G401 (cell line): ENCODE measurements around the gene MAN2A1. TPM values are rescaled to one million over a fixed set of nuclear protein-coding genes. Genes with fewer than 3 reads are reported as not detected.

Experiments used
- DNase-seq: peaks from one replicate; pipeline ENCODE4 v3.0.0-alpha.2; 2015; ENCODE audit warnings: low spot score
- in situ Hi-C: cut with HindIII; loops from 2 replicates; pipeline ENCODE4 v1.10.0; 2016; ENCODE audit warnings: low sequenced_read_pairs, mixed read lengths
- total RNA-seq: library from RNA; depleted of rRNA; stranded (reverse); fragments of >200 nt; shearing (Covaris generic); gene quantifications from 2 replicates; pipeline ENCODE4 v1.2.3, GENCODE V29; 2014

MAN2A1 gene
- total RNA-seq, 1 experiment from 2014 or later, result 21.5 TPM

- no peak for DNase-seq
- in situ Hi-C loops, result no loop called here
Observed at GRCh38 chr5:109844695-109845094, 155.0 kb downstream of the MAN2A1 start.

GRCh38 chr5:109848130-109848529 is 158.4 kb downstream of the MAN2A1 start:
- no peak for DNase-seq
- in situ Hi-C loops, result no loop called here

GRCh38 chr5:109849478-109850088 is 159.9 kb downstream of the MAN2A1 start:
- DNase-seq, result no peak
- in situ Hi-C loops, result no loop called here

DNA sequence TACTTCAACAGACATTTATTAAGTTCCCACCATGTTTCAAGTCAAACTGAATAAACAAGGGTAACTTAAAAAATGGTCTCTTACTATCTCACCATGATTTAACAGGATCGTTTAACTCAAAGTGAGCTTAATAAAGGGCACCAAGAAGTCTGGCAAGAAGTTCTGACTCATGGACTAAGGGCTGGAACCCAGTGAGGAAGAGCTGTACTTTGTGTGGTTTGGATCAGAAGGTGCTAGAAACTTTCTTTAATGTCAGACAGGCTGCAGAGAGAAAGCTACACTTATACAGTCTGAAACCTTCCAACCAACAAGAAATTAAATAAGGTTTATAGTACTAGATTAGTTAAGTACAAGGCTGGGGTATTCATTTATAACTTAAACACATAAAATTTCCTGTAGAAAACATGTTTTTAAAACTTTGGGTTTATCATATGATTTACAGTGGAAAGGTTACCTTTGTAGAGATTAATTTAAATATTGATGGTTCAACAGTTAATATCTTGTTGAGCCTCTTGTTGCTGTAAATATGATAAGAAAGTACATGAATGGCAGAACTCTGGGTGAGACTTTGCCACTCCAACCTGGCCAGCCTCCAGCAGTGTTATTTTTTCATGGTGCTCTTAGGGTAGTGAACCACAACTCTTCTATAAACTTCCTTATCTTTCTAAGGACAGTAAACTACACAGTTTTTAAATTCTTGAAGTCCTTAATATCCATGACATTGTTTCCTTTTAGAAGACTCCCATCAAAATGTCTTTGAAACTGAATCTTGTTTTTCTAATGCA is 162.8 kb downstream of the MAN2A1 start:
- no peak for DNase-seq
- in situ Hi-C loops, result no loop called here

GRCh38 chr5:109853377-109853776 is 163.7 kb downstream of the MAN2A1 start:
- no peak for DNase-seq
- in situ Hi-C loops, result no loop called here

GRCh38 chr5:109855056-109855455 is 165.3 kb downstream of the MAN2A1 start:
- in situ Hi-C loops, result no loop called here
- DNase-seq, result no peak

DNA sequence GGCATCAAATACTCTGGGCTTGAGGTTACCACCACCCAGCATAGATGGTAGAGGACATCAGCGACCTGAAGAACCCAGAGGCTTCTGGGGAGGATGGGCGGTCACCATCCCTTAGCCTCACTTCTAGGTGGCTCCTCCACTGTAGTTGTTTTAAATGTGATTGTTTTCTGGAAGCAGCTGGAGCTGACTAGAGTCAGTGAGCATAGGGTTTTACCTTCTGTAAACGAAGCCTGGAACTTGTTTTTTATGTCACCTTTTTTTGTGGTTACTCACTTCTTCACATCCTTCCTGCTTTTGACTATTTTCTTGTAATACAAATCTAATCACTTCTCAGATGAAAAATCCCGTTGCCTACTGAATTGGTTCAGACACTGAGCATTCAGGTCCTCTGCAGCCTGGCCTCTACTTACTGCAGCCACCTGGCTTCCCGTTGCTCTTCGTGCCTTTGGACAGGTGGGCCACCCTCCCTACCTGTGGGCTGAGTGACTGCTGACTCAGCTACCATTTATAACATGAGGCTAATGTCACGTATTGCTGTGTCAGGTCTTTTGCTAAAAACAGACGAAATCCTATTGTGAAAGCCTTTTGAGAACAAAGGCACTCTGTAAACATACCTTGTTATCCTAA is 167.8 kb downstream of the MAN2A1 start:
- in situ Hi-C loops, result no loop called here

DNA sequence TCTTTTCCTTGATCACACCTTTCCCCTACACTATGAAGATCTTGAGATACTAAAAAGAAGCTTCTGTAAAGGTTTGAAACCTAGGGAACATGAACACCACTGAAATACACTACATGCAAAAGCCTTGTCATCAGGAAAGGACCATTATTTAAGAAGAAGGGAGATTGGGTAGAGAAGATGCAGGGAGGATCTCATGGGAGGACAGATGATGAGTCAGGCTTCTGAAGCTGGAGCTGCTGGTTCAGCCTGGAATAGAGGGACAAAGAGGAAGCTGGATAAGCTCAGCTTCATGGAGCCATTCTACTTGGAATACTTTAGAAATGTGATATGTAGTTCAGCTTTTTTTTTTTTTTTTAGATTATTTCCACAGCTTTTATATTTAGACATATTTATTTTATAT is 169.8 kb downstream of the MAN2A1 start:
- no peak for DNase-seq
- in situ Hi-C loops, result no loop called here

More for the DNA sequence above, 167.8 kb downstream of the MAN2A1 start:
- DNase-seq, result no peak

- DNase-seq, result no peak
- in situ Hi-C loops, result no loop called here
Observed at GRCh38 chr5:109862301-109862700, 172.6 kb downstream of the MAN2A1 start.

DNA sequence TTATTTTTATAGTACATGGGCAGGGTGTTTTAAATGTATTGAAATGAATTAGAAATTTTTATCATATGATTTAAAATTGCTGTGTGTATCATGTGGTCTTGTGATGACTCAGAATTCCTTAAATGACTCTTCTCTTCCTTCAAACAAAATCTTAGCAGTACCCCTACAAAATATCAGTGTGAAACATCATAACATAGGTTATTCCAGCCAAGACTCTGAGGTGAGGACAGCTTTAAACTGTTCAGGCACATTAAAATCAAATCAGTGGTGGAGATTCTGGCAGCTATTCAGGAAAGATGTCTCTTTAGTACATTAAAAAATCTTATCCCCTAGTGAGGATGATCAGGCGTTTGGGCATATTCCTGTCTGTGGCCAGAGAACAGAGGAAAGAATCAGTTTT is 174.0 kb downstream of the MAN2A1 start:
- in situ Hi-C loops, result no loop called here
- DNase-seq, result no peak

GRCh38 chr5:109865637-109866036 is 175.9 kb downstream of the MAN2A1 start:
- DNase-seq, result no peak
- in situ Hi-C loops, result no loop called here

- no peak for DNase-seq
- in situ Hi-C loops, result no loop called here
Observed at GRCh38 chr5:109866051-109866450, 176.3 kb downstream of the MAN2A1 start.

DNA sequence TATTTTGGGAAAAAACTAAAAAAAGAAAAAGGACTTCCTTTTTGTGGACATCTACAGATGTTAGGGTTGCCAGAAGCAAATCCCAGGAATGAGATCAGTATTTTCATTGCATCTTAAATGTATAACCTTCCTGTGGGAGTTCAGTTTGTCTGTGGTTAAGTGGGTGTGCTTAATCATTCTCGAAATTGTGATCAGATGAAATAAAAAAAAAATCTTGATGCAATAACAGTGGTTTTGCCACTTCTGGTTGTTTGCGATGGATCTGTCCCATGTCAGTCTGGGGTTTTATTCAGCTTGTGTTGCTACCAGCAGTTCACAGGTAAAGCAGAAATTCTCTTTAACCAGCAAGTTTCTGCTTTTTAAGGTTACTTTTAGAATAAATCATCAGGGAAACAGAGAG is 179.0 kb downstream of the MAN2A1 start:
- in situ Hi-C loops, result no loop called here
- no peak for DNase-seq

- in situ Hi-C loops, result no loop called here
- DNase-seq, result no peak
Observed at GRCh38 chr5:109873687-109874086, 184.0 kb downstream of the MAN2A1 start.

DNA sequence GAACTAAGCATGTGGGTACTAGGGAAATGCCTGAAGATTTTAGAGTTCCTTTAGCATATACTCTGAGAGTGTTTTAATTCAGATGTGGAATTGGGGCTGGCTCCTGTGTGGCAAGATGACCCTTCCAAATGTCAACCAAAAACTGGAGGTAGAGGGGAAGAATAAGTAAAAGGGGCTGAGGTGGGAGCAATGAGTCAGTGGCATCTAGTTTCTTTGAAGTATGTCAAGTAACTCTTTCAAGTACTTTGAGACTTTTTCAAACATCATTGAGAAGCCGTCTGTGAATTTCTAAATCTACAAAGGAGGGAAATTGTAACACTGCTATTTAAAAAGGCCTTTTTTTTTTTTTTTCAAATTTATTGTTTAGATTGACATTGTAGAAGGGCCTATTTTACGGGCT is 184.4 kb downstream of the MAN2A1 start:
- DNase-seq, result no peak
- in situ Hi-C loops, result no loop called here

DNA sequence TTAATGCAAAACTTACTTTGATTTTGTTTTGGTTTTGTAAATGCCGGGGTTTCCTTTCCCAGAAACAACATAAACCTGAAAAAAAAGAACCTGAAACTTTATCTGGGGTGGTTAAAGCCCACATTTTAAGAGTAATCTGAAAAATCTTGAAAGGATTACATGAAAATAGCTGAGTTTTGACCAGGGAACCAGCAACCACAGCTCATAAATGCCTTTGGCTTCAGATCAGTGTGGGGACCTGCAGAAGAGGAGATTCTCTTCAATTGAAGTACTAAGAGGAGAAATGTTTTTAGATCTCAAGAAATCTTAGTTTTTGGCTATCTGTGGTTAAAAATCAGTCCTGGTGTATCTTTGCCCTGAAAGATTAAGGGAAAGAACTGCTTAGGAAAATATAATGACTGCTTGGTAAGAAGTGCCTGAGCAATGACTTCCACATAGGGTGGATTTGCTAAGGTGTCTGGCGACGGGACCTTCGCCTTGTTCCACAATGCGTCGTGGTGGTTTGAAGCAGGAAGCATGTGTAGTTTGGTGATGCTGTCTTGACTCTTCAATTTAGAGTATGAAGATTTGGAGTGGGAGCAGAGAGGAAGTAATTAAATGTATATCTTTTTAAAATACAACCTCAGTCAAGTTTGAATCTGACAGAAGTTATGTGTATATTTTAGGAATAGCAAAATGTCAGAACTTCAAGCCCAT is 186.5 kb downstream of the MAN2A1 start:
- DNase-seq, result no peak
- in situ Hi-C loops, result no loop called here

GRCh38 chr5:109876941-109877669 is 187.4 kb downstream of the MAN2A1 start:
- in situ Hi-C loops, result no loop called here

GRCh38 chr5:109877670-109878045 is 187.9 kb downstream of the MAN2A1 start:
- DNase-seq, result no peak
- in situ Hi-C loops, result no loop called here

More at GRCh38 chr5:109876941-109877669, 187.4 kb downstream of the MAN2A1 start:
- no peak for DNase-seq

- in situ Hi-C loops, result no loop called here
- DNase-seq, result no peak
Observed at GRCh38 chr5:109878887-109879286, 189.2 kb downstream of the MAN2A1 start.
